Putamen (tissue), 1 donor: ENCODE results near the gene ADGRB3.

Experiments
- DNase-seq: peaks from one replicate; pipeline ENCODE4 v3.0.0-alpha.2; 2016; ENCODE audit warnings: low spot score

ADGRB3 gene

GRCh38 chr6:68634726-68635411 lies at the start of gene ADGRB3:
ADGRB3 (plus strand) TSS chr6:68635282; CDS start chr6:68638676, 3,394 bp downstream.
- DNase-seq: peak; percentile 95

- DNase-seq: no peak
These were observed 41.5 kb upstream of the ADGRB3 start for GRCh38 chr6:68593558-68593957.

- DNase-seq: no peak
These were observed 37.4 kb upstream of the ADGRB3 start for GRCh38 chr6:68597642-68598041.

GRCh38 chr6:68615938-68616337 lies 19.1 kb upstream of the ADGRB3 start:
- DNase-seq: no peak

- no peak for DNase-seq
These were observed 9.1 kb upstream of the ADGRB3 start for GRCh38 chr6:68625998-68626397.

GRCh38 chr6:68628161-68628560 lies 6.9 kb upstream of the ADGRB3 start:
- DNase-seq: no peak

- DNase-seq: no peak
These were observed 2.3 kb upstream of the ADGRB3 start for GRCh38 chr6:68632734-68633133.

GRCh38 chr6:68633281-68633971 lies 1.7 kb upstream of the ADGRB3 start:
- no peak for DNase-seq

- DNase-seq: no peak
These were observed 933 bp upstream of the ADGRB3 start for GRCh38 chr6:68633972-68634725.

- no peak for DNase-seq
These were observed 277 bp downstream of the ADGRB3 start for GRCh38 chr6:68635412-68635705.

GRCh38 chr6:68635706-68636513 lies 828 bp downstream of the ADGRB3 start:
- DNase-seq: peak; percentile 75

GRCh38 chr6:68636666-68637065 lies 1.6 kb downstream of the ADGRB3 start:
- no peak for DNase-seq

GRCh38 chr6:68637071-68637470 lies 2.0 kb downstream of the ADGRB3 start:
- DNase-seq: no peak

GRCh38 chr6:68637782-68638181 lies 2.7 kb downstream of the ADGRB3 start:
- DNase-seq: no peak

- peak; percentile 71 for DNase-seq
These were observed 3.3 kb downstream of the ADGRB3 start for GRCh38 chr6:68638230-68638900.

- DNase-seq: no peak
These were observed 4.1 kb downstream of the ADGRB3 start for GRCh38 chr6:68639211-68639610.

GRCh38 chr6:68639826-68640490 lies 4.9 kb downstream of the ADGRB3 start:
- DNase-seq: no peak

- no peak for DNase-seq
These were observed 5.4 kb downstream of the ADGRB3 start for GRCh38 chr6:68640491-68640835.

GRCh38 chr6:68641172-68641571 lies 6.1 kb downstream of the ADGRB3 start:
- DNase-seq: no peak

- no peak for DNase-seq
These were observed 7.0 kb downstream of the ADGRB3 start for GRCh38 chr6:68642081-68642480.

GRCh38 chr6:68642977-68643376 lies 7.9 kb downstream of the ADGRB3 start:
- DNase-seq: no peak
